HG03108 (cell line): ENCODE data around the gene SLF2.
"Not testable (repeated sequence)": the region's sequence is repeated elsewhere in the genome, so short reads cannot be mapped to it uniquely, and the experiment has no call there.

Experiments used
- ATAC-seq: cut with Tn5 transposase; IDR thresholded peaks from one replicate; pipeline ENCODE4 v1.9.1; 2021; ENCODE audit warnings: moderate library complexity; ENCODE audit not compliant: unreplicated experiment

SLF2 gene

DNA sequence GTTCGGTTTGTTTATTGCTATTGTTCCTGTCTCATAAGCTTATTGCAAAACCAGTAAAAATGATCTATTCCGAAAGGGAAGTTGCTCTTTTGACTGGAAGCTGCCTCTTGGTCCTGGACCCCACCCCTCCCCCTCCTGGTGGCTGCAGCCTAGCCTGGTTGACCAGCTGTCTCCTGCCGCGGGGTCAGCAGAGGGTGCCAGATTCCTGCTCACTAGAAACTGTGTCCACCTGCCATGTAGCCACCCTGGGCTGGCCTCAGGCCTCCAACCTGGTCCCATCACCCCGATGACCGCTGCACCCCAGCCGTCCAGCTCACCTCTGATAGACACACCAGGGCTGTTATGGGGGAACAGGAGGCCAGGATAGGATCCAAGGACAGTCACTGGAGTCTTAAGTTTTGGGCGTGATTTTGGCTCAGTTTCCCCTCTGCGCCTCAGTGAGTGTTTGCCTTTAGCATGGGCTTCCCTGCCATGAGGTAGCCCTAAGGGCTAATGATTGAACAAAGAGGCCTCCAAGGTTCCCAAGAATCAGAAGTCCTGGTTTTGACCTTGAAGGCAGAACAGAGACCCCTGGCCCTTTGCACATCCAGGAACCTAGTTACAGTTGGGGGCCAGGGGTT, 32.9 kb upstream of the SLF2 start:
- no peak for ATAC-seq

DNA sequence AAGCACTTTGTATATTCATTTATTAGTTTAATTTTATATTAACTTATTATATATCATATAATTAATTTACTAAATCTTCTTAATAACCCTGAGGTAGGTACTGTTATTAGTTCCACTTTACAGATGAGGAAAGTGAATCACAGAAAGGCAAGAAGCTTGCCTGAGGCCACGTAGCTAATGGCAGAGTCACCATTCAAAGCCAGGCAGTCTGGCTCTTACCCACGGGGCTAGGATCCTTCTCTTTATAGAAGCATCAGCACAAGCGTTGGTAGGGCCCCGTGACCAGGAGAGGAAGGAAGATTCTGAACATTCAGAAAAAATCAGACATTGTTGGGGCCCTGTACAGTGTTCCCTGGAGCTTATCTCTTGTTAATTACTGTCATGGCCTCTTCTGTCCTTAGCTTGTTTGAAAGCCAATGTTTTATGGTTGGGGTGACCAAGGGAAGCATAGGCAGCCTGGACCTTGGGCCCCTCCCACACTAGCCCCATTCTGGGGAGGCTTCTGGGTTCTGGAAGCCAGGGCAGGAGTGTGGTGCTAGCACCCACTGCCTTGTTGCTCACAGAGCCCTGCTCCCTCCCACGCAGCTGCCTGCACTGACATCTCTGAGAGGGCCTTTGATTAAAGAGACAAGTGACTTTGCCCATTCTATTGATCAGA, 31.1 kb upstream of the SLF2 start:
- ATAC-seq, result no peak

- no peak for ATAC-seq
Measured at GRCh38 chr10:100882252-100882651, 30.5 kb upstream of the SLF2 start.

DNA sequence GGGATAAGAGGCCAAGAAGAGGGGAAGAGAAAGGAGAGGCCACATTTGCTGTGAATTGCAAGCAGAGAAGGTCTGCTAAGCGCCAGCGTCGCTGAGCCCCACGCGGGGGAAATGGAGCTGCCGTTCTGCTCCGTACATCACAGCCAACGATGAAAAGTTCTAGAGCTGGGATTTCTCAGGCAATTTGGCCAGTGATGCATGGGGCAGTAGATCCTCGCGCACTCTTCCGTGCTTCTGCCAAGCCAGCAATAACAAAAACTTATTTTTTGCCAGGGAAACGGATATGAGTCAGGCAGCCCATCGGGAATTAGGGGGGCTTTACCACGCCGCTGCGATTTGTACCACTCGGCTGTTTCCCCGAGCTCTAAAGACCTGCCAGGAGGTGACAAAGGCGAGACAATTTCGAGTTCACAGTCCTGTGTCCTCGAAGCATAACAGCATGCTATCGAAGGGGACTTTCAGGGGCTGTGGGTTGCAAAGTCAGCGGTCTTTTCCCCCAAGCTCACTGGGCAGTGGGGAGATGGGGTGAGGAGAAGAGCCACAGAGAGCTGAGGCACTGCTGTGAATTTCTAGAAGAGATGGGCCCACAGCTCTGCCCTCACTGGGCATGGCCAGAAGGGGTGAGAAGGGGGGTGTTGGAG, 30.0 kb upstream of the SLF2 start:
- ATAC-seq, result no peak

DNA sequence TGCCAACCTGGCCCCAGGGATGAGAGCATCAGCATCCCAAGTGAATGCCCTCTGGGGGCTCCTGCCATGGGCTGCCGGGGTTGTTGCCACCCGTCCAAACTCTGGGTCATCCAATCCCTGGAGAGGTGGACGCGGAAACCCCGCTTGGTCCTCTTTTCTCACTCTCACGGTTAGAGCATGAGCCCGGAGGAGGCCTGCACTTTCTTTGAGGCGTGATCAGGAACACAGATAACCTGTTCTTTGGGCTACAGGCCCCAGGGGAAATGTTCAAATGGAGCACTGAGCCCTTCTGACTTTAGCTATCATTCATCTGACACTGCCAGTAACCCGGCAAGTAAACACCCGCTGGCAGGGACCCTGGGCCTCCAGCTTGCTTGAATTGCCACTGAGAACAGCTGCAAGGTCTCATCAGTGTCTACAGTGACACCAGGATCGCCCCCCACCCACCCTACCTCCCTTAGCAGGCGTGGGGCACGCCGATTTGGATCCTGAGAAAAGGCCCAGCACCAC, 29.4 kb upstream of the SLF2 start:
- ATAC-seq, result no peak

GRCh38 chr10:100885611-100886010, 27.2 kb upstream of the SLF2 start:
- ATAC-seq, result not testable (repeated sequence)

DNA sequence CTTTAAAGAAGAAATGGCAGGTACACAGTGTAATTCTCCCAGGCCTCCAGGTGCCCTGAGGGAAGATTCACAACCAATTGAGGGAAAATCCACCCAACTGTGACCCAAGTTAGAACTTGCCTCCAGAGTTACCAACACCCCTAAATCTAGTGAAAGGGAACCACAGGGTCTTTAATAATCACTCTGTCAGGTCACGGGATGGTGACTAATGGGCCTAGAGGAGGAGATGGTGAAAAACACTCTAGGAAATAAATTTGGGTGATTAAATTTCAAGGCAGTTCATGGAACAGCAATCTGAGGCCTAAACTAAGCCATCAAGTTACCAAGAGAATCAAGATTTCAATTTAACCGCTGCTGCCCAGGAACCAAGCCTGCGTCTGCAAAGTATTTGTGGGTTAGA, 26.7 kb upstream of the SLF2 start:
- ATAC-seq, result no peak

GRCh38 chr10:100886521-100886920, 26.2 kb upstream of the SLF2 start:
- no peak for ATAC-seq

DNA sequence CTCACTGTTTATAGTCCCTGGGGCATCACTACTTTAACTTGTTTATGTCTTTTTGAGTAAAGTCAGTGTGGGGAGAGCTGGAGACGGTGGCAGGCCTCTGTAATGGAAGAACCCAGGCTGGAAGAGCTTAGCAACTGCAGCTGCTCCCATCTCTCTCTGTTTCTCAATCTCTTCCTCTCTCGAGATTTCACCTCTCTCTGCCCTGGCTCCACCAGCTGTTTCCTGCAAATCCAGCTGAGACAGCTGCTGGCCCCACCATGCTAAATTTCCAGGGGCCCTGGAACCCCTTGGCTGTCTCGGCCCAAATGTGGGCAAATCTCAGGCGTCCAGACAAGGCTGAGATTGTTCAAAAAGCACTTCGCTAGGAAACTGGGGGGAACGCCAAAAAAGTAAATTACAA, 25.8 kb upstream of the SLF2 start:
- no peak for ATAC-seq

- no peak for ATAC-seq
Measured at GRCh38 chr10:100887761-100888296, 24.9 kb upstream of the SLF2 start.

GRCh38 chr10:100888957-100889356, 23.8 kb upstream of the SLF2 start:
- no peak for ATAC-seq

DNA sequence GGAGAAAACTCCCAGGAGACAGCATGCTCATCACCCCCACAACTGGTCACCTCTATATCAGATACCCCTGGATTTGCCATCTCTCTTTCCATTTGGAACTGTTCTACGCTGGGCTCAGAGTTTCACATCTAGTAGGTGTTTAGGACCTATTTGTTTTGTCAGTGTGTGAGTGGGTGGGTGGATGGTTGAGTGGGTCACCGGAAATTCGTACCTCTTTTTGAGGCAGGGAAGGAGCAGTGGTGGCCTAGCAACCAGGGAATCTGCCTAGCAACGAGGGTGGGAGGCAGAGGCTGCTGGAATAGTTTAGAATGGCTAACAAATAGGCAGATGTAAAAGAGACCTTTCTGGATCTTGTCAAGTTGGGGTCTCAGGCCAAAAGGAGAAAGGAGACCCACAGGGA, 23.2 kb upstream of the SLF2 start:
- no peak for ATAC-seq

DNA sequence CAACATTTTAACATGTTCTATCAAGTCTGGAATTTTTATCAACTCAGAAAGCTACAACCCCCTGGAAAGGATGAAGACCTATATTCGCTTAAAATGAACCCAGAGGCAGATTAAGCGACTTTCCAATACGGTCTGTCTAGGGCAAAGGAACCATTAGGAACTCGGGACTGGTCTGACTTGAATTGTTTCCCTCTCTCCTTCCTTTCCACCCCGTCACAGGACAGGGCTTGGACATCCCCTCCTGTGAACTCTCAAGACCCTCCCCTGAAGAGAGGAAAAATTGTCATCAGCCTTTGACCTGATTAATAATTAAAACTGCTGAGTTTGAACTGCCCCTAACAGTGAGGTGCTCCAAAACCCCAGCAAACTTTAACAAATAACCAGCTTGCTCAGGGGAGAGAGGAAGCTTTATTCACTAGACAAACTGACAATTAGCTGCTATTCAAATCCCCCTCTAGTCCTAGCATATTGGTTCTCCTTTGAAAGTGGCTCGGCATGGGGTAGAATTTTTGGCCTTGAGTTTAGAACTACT, 22.6 kb upstream of the SLF2 start:
- ATAC-seq, result no peak

DNA sequence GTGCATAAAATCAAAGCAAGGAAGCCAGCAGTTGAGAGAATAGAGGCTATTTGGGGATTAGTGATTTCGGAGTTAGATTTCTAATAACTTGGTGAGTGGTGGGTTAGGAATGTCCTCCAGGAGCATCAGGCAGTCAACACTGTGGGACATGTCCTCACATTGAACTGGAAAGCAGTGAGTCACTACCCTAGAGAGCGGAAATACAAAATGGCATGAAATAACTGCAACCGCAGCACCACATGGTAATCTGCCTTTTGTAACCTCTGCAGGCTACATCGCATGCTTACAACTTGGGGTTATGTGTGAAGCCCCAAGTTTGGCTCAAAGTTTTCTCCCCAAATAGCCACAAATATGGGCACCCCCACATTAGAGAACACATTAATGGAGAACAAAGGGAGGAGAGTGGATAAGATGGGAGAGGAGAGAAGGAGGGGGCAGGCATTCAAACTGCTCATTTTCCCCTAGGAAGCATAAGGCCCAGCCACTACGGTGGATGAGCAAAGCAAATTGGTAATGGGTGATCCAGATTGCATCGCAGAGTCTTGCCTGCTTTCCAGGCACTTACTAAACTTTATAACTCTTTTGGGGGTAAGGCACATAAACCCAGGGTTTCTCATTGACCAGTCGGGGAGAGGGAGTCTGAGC, 22.0 kb upstream of the SLF2 start:
- ATAC-seq, result no peak

- ATAC-seq, result no peak
Measured at GRCh38 chr10:100894033-100894432, 18.7 kb upstream of the SLF2 start.

GRCh38 chr10:100894589-100895294, 18.0 kb upstream of the SLF2 start:
- no peak for ATAC-seq

DNA sequence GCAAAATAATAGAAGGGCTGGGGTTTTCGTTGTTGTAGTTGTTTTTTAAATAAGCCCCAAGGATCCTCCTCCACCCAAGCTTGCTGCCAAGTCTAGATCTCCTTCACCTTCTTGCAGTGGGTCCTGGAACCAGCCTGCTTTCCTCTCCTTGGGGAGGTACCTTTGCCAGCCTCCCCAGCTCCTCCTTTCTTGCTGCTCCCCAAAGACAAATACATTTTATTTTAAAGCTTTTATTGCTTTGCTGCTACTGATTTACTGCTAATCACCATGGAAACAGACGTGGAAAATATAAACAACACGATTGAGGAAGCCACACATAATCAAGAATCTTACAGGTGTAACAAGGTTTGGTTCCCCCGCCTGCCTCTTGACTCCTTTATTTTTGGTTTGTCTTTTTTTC, 17.4 kb upstream of the SLF2 start:
- no peak for ATAC-seq

GRCh38 chr10:100895896-100896295, 16.9 kb upstream of the SLF2 start:
- no peak for ATAC-seq

GRCh38 chr10:100896876-100897461, 15.8 kb upstream of the SLF2 start:
- ATAC-seq, result no peak

DNA sequence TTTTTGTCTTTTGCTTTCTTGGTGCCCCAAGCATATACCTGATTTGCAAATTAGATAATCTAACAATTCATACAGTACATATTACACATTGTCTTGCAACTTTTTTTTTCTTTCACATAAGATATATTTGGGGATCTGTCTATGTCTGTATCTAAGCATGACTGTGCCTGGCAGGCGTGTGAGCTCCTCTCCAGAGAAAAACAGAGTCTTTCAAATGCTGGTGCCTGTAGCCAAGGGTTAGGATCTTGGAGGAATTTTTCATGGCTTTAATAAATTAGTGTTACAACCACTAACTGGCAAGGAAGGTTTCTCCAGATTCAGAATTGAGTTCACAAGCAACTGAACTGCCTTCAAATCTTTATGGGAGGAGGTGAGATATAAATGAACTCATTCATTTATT, 14.8 kb upstream of the SLF2 start:
- no peak for ATAC-seq
